HepG2 (cell line): Measurements from ENCODE around the gene NKX2-3. TPM values are rescaled to one million over a fixed set of nuclear protein-coding genes. Genes with fewer than 3 reads are reported as not detected.

Experiments
- ATAC-seq: fragments of 200-7000 bp; cut with Tn5 transposase; 3 replicates; pipeline ENCODE4 v1.9.1; 2020; ENCODE audit warnings: mild to moderate bottlenecking, moderate library complexity
- BruUV-seq: library from RNA; stranded (reverse); fragments of 400-500 nt; replicated peaks from 2 replicates; lab custom pipeline; 2021; lab: Mats Ljungman, UMichigan
- CTCF ChIA-PET: fragments of 300-600 bp; formaldehyde crosslinking; extraction: SDS; loops from one replicate; lab custom pipeline; 2021; ENCODE audit warnings: low total read pairs, inconsistent platforms, low intra/inter-chr PET ratio; lab: Yijun Ruan, JAX
- POLR2A ChIA-PET: fragments of 350-600 bp; sonication (Branson Sonifier 250); formaldehyde crosslinking; loops from one replicate; lab custom pipeline; 2020; ENCODE audit warnings: antibody characterized with exemption, inconsistent platforms; lab: Yijun Ruan, JAX
- DNase-seq: peaks from one replicate; pipeline ENCODE4 v3.0.0-alpha.2; 2015; ENCODE audit warnings: low spot score
- FAIRE-seq: peaks from 3 replicates; lab custom pipeline; 2011; peaks lifted over from hg19 to GRCh38; lab: Jason Lieb, UNC
- H2AFZ ChIP-seq: one replicate; pipeline ENCODE4 v1.6.1; 2011; ENCODE audit warnings: low read length, inconsistent platforms
- H3K27ac ChIP-seq: fragments of 300-600 bp; 3 replicates; pipeline ENCODE4 v1.8.0; 2011; ENCODE audit warnings: mixed run types, mild to moderate bottlenecking, mixed read lengths, low read length, inconsistent platforms; ENCODE audit not compliant: insufficient read depth; ENCODE audit errors: extremely low read length
- H3K27me3 ChIP-seq, 2 experiments: fragments of 200-600 bp in 1 of 2; 2 replicates in 1 of 2; 3 replicates in 1 of 2; pipeline versions ENCODE4 v1.6.0 to v1.8.0; 2011; ENCODE audit warnings: low read length in 2 of 2, mild to moderate bottlenecking in 2 of 2, moderate library complexity in 2 of 2, inconsistent platforms in 1 of 2; ENCODE audit not compliant: insufficient read depth in 2 of 2, control insufficient read depth in 1 of 2
- H3K36me3 ChIP-seq, 2 experiments: fragments of 200-600 bp in 1 of 2; replicated peaks in 1 of 2; 2 replicates in 1 of 2; 3 replicates in 1 of 2; pipeline versions ENCODE4 v1.5.1 to v1.8.0; 2011; ENCODE audit warnings: low read length in 2 of 2, inconsistent platforms in 1 of 2; ENCODE audit not compliant: insufficient read depth in 2 of 2, control insufficient read depth in 1 of 2
- H3K4me1 ChIP-seq: 2 replicates; pipeline ENCODE4 v1.5.1; 2012; ENCODE audit warnings: low read length, inconsistent platforms; ENCODE audit not compliant: insufficient read depth
- H3K4me2 ChIP-seq: 2 replicates; pipeline ENCODE4 v1.6.0; 2011; ENCODE audit warnings: low read depth, low read length, inconsistent platforms
- H3K4me3 ChIP-seq, 3 experiments: fragments of 200-600 bp in 1 of 3; sonication (generic), shearing (Covaris generic) in 1 of 3; replicated peaks in 1 of 3; 2 replicates each; pipeline ENCODE4 v1.5.1; 2011 to 2016; ENCODE audit warnings: low read length in 3 of 3, inconsistent platforms in 2 of 3, low read depth in 2 of 3, mild to moderate bottlenecking in 2 of 3, control low read depth in 1 of 3, mixed read lengths in 1 of 3; ENCODE audit not compliant: insufficient read depth in 1 of 3
- H3K79me2 ChIP-seq: one replicate; pipeline ENCODE4 v1.6.1; 2011; ENCODE audit warnings: low read length, inconsistent platforms; ENCODE audit not compliant: insufficient read depth
- H3K9ac ChIP-seq: 2 replicates; pipeline ENCODE4 v1.6.0; 2011; ENCODE audit warnings: mild to moderate bottlenecking, low read depth, low read length, inconsistent platforms; ENCODE audit not compliant: insufficient read depth
- H3K9me3 ChIP-seq: 2 replicates; pipeline ENCODE4 v1.5.1; 2012; ENCODE audit warnings: mild to moderate bottlenecking, low read length
- H4K20me1 ChIP-seq: 2 replicates; pipeline ENCODE4 v1.6.0; 2011; ENCODE audit warnings: inconsistent platforms, mild to moderate bottlenecking, low read length, moderate library complexity; ENCODE audit not compliant: insufficient read depth
- ARHGAP35 ChIP-seq: sonication (generic); formaldehyde crosslinking; IDR thresholded peaks from 2 replicates; pipeline ENCODE4 v1.9.0; 2022; ENCODE audit warnings: mild to moderate bottlenecking, inconsistent platforms, moderate library complexity, missing genetic modification reagents, borderline replicate concordance
- HNRNPL ChIP-seq: fragments of 200-400 bp; formaldehyde crosslinking; IDR thresholded peaks from 2 replicates; pipeline ENCODE4 v1.6.1; 2017; ENCODE audit warnings: mild to moderate bottlenecking, low read depth, low read length
- MTF2 ChIP-seq: sonication (generic); formaldehyde crosslinking; IDR thresholded peaks from 2 replicates; pipeline ENCODE4 v1.5.0; 2020; ENCODE audit warnings: missing genetic modification reagents, borderline replicate concordance
- NRL ChIP-seq: sonication (generic); formaldehyde crosslinking; IDR thresholded peaks from 2 replicates; pipeline ENCODE4 v1.5.0; 2020; ENCODE audit warnings: missing genetic modification reagents, mild to moderate bottlenecking, moderate library complexity, borderline replicate concordance
- PRDM15 ChIP-seq: sonication (generic); formaldehyde crosslinking; IDR thresholded peaks from 2 replicates; pipeline ENCODE4 v1.4.0; 2020; ENCODE audit warnings: missing genetic modification reagents
- PRPF4 ChIP-seq: fragments of 200-400 bp; formaldehyde crosslinking; IDR thresholded peaks from 2 replicates; pipeline ENCODE4 v1.6.1; 2016; ENCODE audit warnings: low read length, low read depth; ENCODE audit not compliant: poor library complexity, severe bottlenecking
- RNF2 ChIP-seq: fragments of 450-650 bp; conservative IDR thresholded peaks from 2 replicates; pipeline ENCODE4 v1.6.1; 2016; ENCODE audit warnings: low read depth
- ZBTB10 ChIP-seq: sonication (generic); formaldehyde crosslinking; IDR thresholded peaks from 2 replicates; pipeline ENCODE4 v1.4.0; 2020; ENCODE audit warnings: missing genetic modification reagents, borderline replicate concordance
- ZNF800 ChIP-seq: sonication (generic); formaldehyde crosslinking; IDR thresholded peaks from 2 replicates; pipeline ENCODE4 v1.4.0; 2020; ENCODE audit warnings: missing genetic modification reagents
- WGBS: methylation state at CpG from one replicate; pipeline ENCODE4 v1.1.6; 2017; ENCODE audit warnings: low lambda C conversion rate; 5-methylcytosine and 5-hydroxymethylcytosine counted together
- in situ Hi-C: cut with HindIII; loops from 2 replicates; pipeline ENCODE4 v1.10.0; 2017; ENCODE audit warnings: low pct_unique_long_range_greater_than_20kb; ENCODE audit not compliant: extremely low pct_ligation_motif_present
- intact Hi-C: fragments of 100-400 bp; cut with micrococcal nuclease; formaldehyde crosslinking; loops from one replicate; pipeline ENCODE4 v1.10.0; 2022; ENCODE audit not compliant: unreplicated experiment
- polyA plus RNA-seq, 8 experiments: library from polyadenylated mRNA; depleted of rRNA in 3 of 8; stranded (reverse) in 7 of 8; unstranded in 1 of 8; fragments of >200 nt; fragmentation: Illumina TruSeq in 4 of 8; extraction: Trizol in 4 of 8; gene quantifications; 2 replicates each; pipeline versions ENCODE4 v1.2.1 to v1.2.3, GENCODE V29; 2011 to 2016; ENCODE audit warnings: low read depth in 4 of 8, missing spikeins in 1 of 8, mixed read lengths in 1 of 8; ENCODE audit not compliant: insufficient read depth in 1 of 8
- total RNA-seq, 5 experiments: library from RNA; depleted of rRNA; stranded (reverse); fragments of >200 nt; fragmentation: Illumina TruSeq; extraction: Trizol; gene quantifications; 2 replicates each; pipeline ENCODE4 v1.2.3, GENCODE V29; 2016; ENCODE audit warnings: low read depth in 1 of 5

The NKX2-3 gene
- total and polyA plus RNA-seq, 2 of the 13 experiments (the other 11 are each of a cell fraction or from before 2014, with no cell fraction given) = not detected

- in situ Hi-C loops = no loop called here
- BruUV-seq = no TSS peak
- H3K4me3 ChIP-seq = peak overlapping the region; percentile 36 to 57 (median 39); a peak in 4 of 6 replicates
- no peak for DNase-seq
- H3K27me3 ChIP-seq = peaks cover 25 to 91% of the 10 kb centered on the region in 2 experiments
- FAIRE-seq = no peak
- H3K79me2 ChIP-seq = no peaks in the 10 kb centered on the region
- no peak overlapping the region for H2AFZ ChIP-seq
- H3K9ac ChIP-seq = no peak overlapping the region
- peak; percentile 14 for ATAC-seq
- ChIA-PET POLR2A (no interaction called here), CTCF (no interaction called here)
- H3K4me1 ChIP-seq = peaks cover 22% of the 10 kb centered on the region
- H3K36me3 ChIP-seq = no peaks in the 10 kb centered on the region
- H3K4me2 ChIP-seq = peak overlapping the region; percentile 70
- no peak overlapping the region for H3K27ac ChIP-seq
- peaks cover 2% of the 10 kb centered on the region; the same call in 1 of the 2 replicates for H4K20me1 ChIP-seq
- intact Hi-C loops = no loop called here
- H3K9me3 ChIP-seq = no peaks in the 10 kb centered on the region
- WGBS = 6% methylated on average over 58 of the region's 64 CpGs
- TF ChIP-seq ZBTB10 (CRISPR knock-in tag) (0 out of 2 replicates have a peak, but pooled peaks have one; percentile 3), ARHGAP35 (CRISPR knock-in tag) (no peak), NRL (CRISPR knock-in tag) (peak; percentile 14; the same call in 1 of the 2 replicates), MTF2 (CRISPR knock-in tag) (no peak), RNF2 (0 out of 2 replicates have a peak, but pooled peaks have one; percentile 9), ZNF800 (CRISPR knock-in tag) (peak; percentile 34), PRDM15 (CRISPR knock-in tag) (no peak), PRPF4 (no peak), HNRNPL (no peak)
Observed at GRCh38 chr10:99537086-99537988, 4.6 kb downstream of the NKX2-3 start.
